CD4-positive, alpha-beta T cell (primary cell): Measurements from ENCODE around the gene DCBLD2. TPM values are rescaled to one million over a fixed set of nuclear protein-coding genes. Genes with fewer than 3 reads are reported as not detected.

Experiments
- ATAC-seq: fragments of 200-7000 bp; cut with Tn5 transposase; one replicate; pipeline ENCODE4 v1.10.0; 2022; ENCODE audit warnings: mild to moderate bottlenecking; ENCODE audit not compliant: poor library complexity
- CTCF ChIA-PET: fragments of 350-600 bp; sonication (Branson Sonifier 250); formaldehyde crosslinking; loops from one replicate; lab custom pipeline; 2021; ENCODE audit warnings: antibody characterized with exemption, inconsistent platforms; lab: Charles Lee
- POLR2A ChIA-PET: fragments of 350-600 bp; sonication (Branson Sonifier 250); formaldehyde crosslinking; loops from one replicate; lab custom pipeline; 2021; ENCODE audit warnings: antibody characterized with exemption, inconsistent platforms; lab: Charles Lee
- DNase-seq, 14 experiments: peaks; one replicate each; pipeline ENCODE4 v3.0.0-alpha.2; 2013 to 2020; ENCODE audit warnings: mixed read lengths in 2 of 14
- H3K27ac ChIP-seq, 2 donors: one replicate each; pipeline versions ENCODE4 v1.5.1 to v1.7.0; 2013; ENCODE audit warnings: low read length in 2 of 2, low read depth in 1 of 2, mild to moderate bottlenecking in 1 of 2
- H3K27me3 ChIP-seq, 2 experiments: 1 replicate in 1 of 2; 2 replicates in 1 of 2; pipeline versions ENCODE4 v1.6.1 to v1.7.0; 2013; ENCODE audit warnings: low read length in 2 of 2, control low read depth in 1 of 2, mild to moderate bottlenecking in 1 of 2, moderate library complexity in 1 of 2; ENCODE audit not compliant: insufficient read depth in 2 of 2, control insufficient read depth in 1 of 2
- H3K36me3 ChIP-seq: one replicate; pipeline ENCODE4 v1.6.1; 2013; ENCODE audit warnings: low read length, control low read depth; ENCODE audit not compliant: insufficient read depth
- H3K4me1 ChIP-seq: one replicate; pipeline ENCODE4 v1.6.1; 2013; ENCODE audit warnings: low read length, control low read depth; ENCODE audit not compliant: insufficient read depth
- H3K4me3 ChIP-seq: one replicate; pipeline ENCODE4 v1.5.1; 2013; ENCODE audit warnings: mild to moderate bottlenecking, low read length, moderate library complexity
- H3K9me3 ChIP-seq, 2 experiments: 1 replicate in 1 of 2; 2 replicates in 1 of 2; pipeline versions ENCODE4 v1.6.1 to v1.7.0; 2013; ENCODE audit warnings: low read length in 2 of 2, mild to moderate bottlenecking in 2 of 2, control low read depth in 1 of 2, moderate library complexity in 1 of 2; ENCODE audit not compliant: control insufficient read depth in 1 of 2, insufficient read depth in 1 of 2
- H3K27ac Mint-ChIP-seq: one replicate; pipeline ENCODE4 v1.8.0; 2020; ENCODE audit warnings: mixed read lengths
- H3K27me3 Mint-ChIP-seq: one replicate; pipeline ENCODE4 v1.8.0; 2021; ENCODE audit warnings: mixed read lengths
- H3K36me3 Mint-ChIP-seq: one replicate; pipeline ENCODE4 v1.8.0; 2021; ENCODE audit warnings: low read depth, mixed read lengths
- H3K4me1 Mint-ChIP-seq: one replicate; pipeline ENCODE4 v1.8.0; 2021; ENCODE audit warnings: low read depth, mixed read lengths
- H3K4me3 Mint-ChIP-seq: one replicate; pipeline ENCODE4 v1.8.0; 2020; ENCODE audit warnings: mild to moderate bottlenecking, mixed read lengths
- H3K9me3 Mint-ChIP-seq: one replicate; pipeline ENCODE4 v1.8.0; 2020; ENCODE audit warnings: mixed read lengths
- intact Hi-C, 2 experiments: fragments of 100-400 bp; cut with DNase I in 1 of 2; cut with micrococcal nuclease in 1 of 2; formaldehyde crosslinking; loops; one replicate each; pipeline versions ENCODE4 v1.15.1 to v1.9.0; 2023 to 2025; cut with DNase I, micrococcal nuclease
- total RNA-seq, 174 experiments: library from RNA in 2 of 174; stranded (reverse) in 2 of 174; gene quantifications; one replicate each; pipeline ENCODE4 v1.2.3 and lab custom pipeline; 2021 to 2026
- TF ChIP-seq, protein P1 (sequence below): fragments of 200-600 bp; IDR thresholded peaks from one replicate; pipeline ENCODE4 v1.8.0; 2022; ENCODE audit warnings: antibody characterized with exemption, mild to moderate bottlenecking

Gene DCBLD2
- total RNA-seq, 2 experiments from 2014 or later = 2.2 to 2.5 TPM

DNA sequence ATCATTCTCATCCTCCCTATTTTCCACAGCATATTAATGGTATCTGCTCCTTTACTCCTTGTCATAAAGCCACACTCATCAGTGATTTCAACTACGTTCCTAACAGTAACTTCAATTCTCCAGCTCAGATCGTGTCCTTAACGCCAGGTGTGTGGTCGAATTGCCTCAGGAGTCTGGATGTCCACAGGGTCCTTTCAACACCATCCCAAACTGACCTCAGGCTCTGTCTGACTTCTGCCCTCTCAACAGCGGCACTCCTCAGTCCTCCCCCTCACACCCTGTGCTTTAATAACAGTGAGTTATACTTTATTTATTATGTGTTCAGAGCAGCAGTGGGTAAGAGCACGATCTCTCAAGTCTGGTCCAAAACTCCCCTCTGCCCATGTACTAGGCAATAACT is 95.9 kb downstream of the DCBLD2 start:
- H3K36me3 Mint-ChIP-seq = peaks cover 36% of the 10 kb centered on the region
- no peaks in the 10 kb centered on the region for H3K27me3 Mint-ChIP-seq
- H3K4me3 Mint-ChIP-seq = no peak overlapping the region
- H3K27me3 ChIP-seq = no peaks in the 10 kb centered on the region
- no peaks in the 10 kb centered on the region for H3K36me3 ChIP-seq
- DNase-seq (no peak), ATAC-seq (no peak)
- no peaks in the 10 kb centered on the region for H3K4me1 ChIP-seq
- no peak overlapping the region for H3K27ac Mint-ChIP-seq
- ChIA-PET CTCF (no interaction called here), POLR2A (no interaction called here)
- no peak overlapping the region for H3K27ac ChIP-seq
- H3K9me3 ChIP-seq = no peaks in the 10 kb centered on the region
- intact Hi-C loops = no loop called here
- H3K4me3 ChIP-seq = no peak overlapping the region
- H3K4me1 Mint-ChIP-seq = no peaks in the 10 kb centered on the region
- TF ChIP-seq, protein P1, sequence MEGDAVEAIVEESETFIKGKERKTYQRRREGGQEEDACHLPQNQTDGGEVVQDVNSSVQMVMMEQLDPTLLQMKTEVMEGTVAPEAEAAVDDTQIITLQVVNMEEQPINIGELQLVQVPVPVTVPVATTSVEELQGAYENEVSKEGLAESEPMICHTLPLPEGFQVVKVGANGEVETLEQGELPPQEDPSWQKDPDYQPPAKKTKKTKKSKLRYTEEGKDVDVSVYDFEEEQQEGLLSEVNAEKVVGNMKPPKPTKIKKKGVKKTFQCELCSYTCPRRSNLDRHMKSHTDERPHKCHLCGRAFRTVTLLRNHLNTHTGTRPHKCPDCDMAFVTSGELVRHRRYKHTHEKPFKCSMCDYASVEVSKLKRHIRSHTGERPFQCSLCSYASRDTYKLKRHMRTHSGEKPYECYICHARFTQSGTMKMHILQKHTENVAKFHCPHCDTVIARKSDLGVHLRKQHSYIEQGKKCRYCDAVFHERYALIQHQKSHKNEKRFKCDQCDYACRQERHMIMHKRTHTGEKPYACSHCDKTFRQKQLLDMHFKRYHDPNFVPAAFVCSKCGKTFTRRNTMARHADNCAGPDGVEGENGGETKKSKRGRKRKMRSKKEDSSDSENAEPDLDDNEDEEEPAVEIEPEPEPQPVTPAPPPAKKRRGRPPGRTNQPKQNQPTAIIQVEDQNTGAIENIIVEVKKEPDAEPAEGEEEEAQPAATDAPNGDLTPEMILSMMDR = no peak
- H3K9me3 Mint-ChIP-seq = no peaks in the 10 kb centered on the region

DNA sequence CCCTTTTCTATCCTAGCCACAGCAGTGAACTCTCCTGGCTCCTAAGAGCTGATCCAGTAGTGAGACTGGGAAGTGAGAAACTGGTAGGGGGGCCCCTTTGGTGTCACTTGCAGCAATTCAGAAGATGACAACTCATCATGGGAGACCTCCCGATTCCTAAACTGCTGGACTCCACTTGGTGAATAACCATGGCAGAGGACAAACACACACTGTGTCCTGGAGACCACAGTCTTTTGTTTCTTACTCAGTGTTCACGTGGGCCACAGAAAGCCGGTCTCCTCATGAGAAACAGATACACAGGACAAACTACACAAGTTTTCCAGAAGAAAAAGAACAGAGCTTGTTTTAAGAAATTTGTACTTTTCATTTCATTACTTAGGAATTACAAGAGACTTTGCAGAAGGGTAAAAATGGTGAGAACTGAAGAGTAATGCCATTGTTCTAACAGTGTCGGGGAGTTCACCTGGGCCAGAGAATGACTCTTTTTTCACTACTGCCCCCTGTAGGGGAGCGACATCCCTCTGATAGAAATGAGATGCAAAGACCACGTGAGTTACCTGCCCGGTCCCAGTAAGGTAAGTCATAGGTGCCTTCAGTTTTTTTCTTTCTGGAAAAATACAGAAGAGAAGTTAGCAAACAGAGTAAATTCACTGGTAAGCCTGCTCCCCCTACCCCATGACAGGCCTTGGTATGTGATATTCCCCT is 100.3 kb downstream of the DCBLD2 start:
- no peak for ATAC-seq
- Mint-ChIP-seq H3K27ac (no peak overlapping the region), H3K36me3 (peaks cover 13% of the 10 kb centered on the region), H3K4me3 (no peak overlapping the region), H3K9me3 (no peaks in the 10 kb centered on the region), H3K4me1 (no peaks in the 10 kb centered on the region), H3K27me3 (no peaks in the 10 kb centered on the region)
- H3K4me1 ChIP-seq = no peaks in the 10 kb centered on the region
- no peaks in the 10 kb centered on the region for H3K9me3 ChIP-seq
- H3K27ac ChIP-seq = no peak overlapping the region
- ChIA-PET POLR2A (no interaction called here), CTCF (no interaction called here)
- intact Hi-C loops = no loop called here
- no peak overlapping the region for H3K4me3 ChIP-seq
- H3K27me3 ChIP-seq = no peaks in the 10 kb centered on the region
- no peak for DNase-seq
- no peaks in the 10 kb centered on the region for H3K36me3 ChIP-seq
- TF ChIP-seq, protein P1 = no peak

DNA sequence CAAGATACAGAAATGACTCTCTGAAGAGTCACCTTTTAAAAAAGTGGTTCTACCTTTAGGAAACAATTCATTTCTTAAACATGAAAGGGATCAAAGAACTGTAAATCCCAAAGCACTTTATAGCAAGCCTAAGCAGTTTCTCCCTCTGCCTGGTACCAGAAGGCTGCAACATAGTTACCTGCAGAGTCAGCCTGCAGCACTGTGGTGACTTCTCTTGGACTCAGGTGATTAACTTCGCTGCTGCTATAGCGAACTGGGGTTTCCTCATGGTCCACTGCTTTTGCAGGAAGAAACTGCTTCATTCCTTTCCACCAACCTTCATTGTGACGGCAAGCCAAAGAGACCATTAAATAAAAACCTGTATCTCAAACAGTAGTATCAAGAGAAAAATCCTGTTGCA is 101.1 kb downstream of the DCBLD2 start:
- POLR2A ChIA-PET = no interaction called here
- ATAC-seq = no peak
- H3K4me1 ChIP-seq = no peaks in the 10 kb centered on the region
- Mint-ChIP-seq H3K4me1 (no peaks in the 10 kb centered on the region), H3K9me3 (no peaks in the 10 kb centered on the region), H3K4me3 (no peak overlapping the region), H3K27me3 (no peaks in the 10 kb centered on the region), H3K36me3 (peaks cover 6% of the 10 kb centered on the region), H3K27ac (no peak overlapping the region)
- no peak for DNase-seq
- no peak overlapping the region for H3K4me3 ChIP-seq
- CTCF ChIA-PET = no interaction called here
- no peak overlapping the region for H3K27ac ChIP-seq
- no peaks in the 10 kb centered on the region for H3K36me3 ChIP-seq
- no peaks in the 10 kb centered on the region for H3K27me3 ChIP-seq
- TF ChIP-seq, protein P1 = no peak
- H3K9me3 ChIP-seq = no peaks in the 10 kb centered on the region
- intact Hi-C loops = no loop called here
